ENCODE measurements around the gene GSDME.

The GSDME gene

DNA sequence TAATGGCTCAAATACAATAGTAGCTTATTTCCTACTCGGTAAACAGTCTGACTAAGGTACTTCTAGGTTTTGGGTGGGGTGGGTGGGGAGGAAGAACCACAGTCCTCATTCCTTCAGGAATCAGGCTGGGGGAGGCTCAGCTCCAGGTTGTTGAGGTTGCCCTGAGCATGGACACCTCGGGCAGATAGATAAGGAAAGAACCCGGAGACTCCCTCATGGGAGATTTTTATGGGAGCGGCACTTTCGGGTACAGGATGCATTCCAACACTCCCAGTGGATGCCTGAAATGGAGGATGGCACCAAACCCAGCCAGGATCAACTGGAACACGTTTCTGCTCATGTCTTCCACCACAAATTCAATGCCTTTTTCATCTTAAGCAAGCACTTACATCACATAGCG lies 5.5 kb upstream of the GSDME start:
- Histone ChIP-seq H3K27me3 (ENCODE audit: insufficient read depth, low read length) (no peaks in the 10 kb centered on the region), H4K12ac (ENCODE audit: low read depth, low read length) (no peak overlapping the region), H2BK12ac (ENCODE audit: low read length) (no peak overlapping the region), H3K18ac (ENCODE audit: low read length) (no peak overlapping the region), H3K4me3 (ENCODE audit: low read depth, low read length) (no peak overlapping the region), H3K36me3 (ENCODE audit: control insufficient read depth in 1 of 2, insufficient read depth in 2 of 2, low read length in 2 of 2) (no peaks in the 10 kb centered on the region), H2BK120ac (ENCODE audit: insufficient read depth, low read length, poor library complexity) (no peak overlapping the region), H2AK5ac (ENCODE audit: low read length) (no peak overlapping the region), H3K9ac (ENCODE audit: low read length) (no peak overlapping the region), H3K4me1 (ENCODE audit: control insufficient read depth in 1 of 2, insufficient read depth in 2 of 2, low read length in 2 of 2) (peaks cover 0 to 4% of the 10 kb centered on the region in 2 experiments), H3K4me2 (ENCODE audit: low read length) (no peak overlapping the region), H3K23ac (ENCODE audit: low read length) (no peak overlapping the region), H3K4ac (ENCODE audit: low read depth, low read length) (no peak overlapping the region), H3K27ac (ENCODE audit: low read depth, low read length) (no peak overlapping the region), H3K9me3 (ENCODE audit: insufficient read depth, low read depth, low read length) (no peaks in the 10 kb centered on the region), H2AFZ (ENCODE audit: insufficient read depth, low read length, poor library complexity) (no peak overlapping the region), H4K8ac (ENCODE audit: low read depth, low read length) (no peak overlapping the region), H3K79me1 (ENCODE audit: low read length) (peaks cover under 1% of the 10 kb centered on the region), H3K79me2 (ENCODE audit: control insufficient read depth, insufficient read depth, low read length, poor library complexity) (peaks cover under 1% of the 10 kb centered on the region), H4K91ac (ENCODE audit: low read depth, low read length) (no peak overlapping the region), H3K14ac (ENCODE audit: low read length) (no peak overlapping the region), H2BK5ac (ENCODE audit: low read depth, low read length, poor library complexity) (no peak overlapping the region)
- no CpG with 5 or more reads among the region's 7 CpGs for WGBS (ENCODE audit: extremely low coverage, insufficient coverage, insufficient read length)
- DNase-seq: no peak

DNA sequence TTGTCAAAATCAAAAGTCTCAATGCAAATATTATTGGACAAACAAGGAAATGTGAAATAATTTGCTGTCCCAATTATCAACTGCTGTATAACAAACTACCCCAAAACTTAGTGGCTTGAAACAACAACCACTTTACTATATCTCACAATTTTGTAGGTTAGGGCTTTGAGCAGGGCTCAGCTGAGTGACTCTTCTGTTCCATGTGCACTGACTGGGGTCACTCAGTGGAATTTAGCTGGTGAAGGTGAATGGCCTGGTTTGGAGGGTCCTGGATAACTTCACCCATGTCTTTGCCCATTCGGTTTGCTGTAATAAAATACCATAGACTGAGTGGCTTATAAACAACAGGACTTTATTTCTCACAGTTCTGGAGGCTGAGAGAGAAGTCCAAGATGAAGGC lies 3.7 kb upstream of the GSDME start:
- H3K79me2 ChIP-seq (ENCODE audit: control insufficient read depth, insufficient read depth, low read length, poor library complexity): peaks cover 9% of the 10 kb centered on the region
- no peak overlapping the region for H3K14ac ChIP-seq (ENCODE audit: low read length)
- H3K9me3 ChIP-seq (ENCODE audit: insufficient read depth, low read depth, low read length): no peaks in the 10 kb centered on the region
- peaks cover 5 to 14% of the 10 kb centered on the region in 2 experiments for H3K4me1 ChIP-seq (ENCODE audit: control insufficient read depth in 1 of 2, insufficient read depth in 2 of 2, low read length in 2 of 2)
- H3K4ac ChIP-seq (ENCODE audit: low read depth, low read length): no peak overlapping the region
- no peak overlapping the region for H2BK120ac ChIP-seq (ENCODE audit: insufficient read depth, low read length, poor library complexity)
- H4K12ac ChIP-seq (ENCODE audit: low read depth, low read length): no peak overlapping the region
- H2AFZ ChIP-seq (ENCODE audit: insufficient read depth, low read length, poor library complexity): no peak overlapping the region
- H3K79me1 ChIP-seq (ENCODE audit: low read length): peaks cover 11% of the 10 kb centered on the region
- no peak for DNase-seq
- no CpG with 5 or more reads among the region's 1 CpG for WGBS (ENCODE audit: extremely low coverage, insufficient coverage, insufficient read length)
- H3K4me3 ChIP-seq (ENCODE audit: low read depth, low read length): no peak overlapping the region
- no peak overlapping the region for H2AK5ac ChIP-seq (ENCODE audit: low read length)
- no peak overlapping the region for H4K8ac ChIP-seq (ENCODE audit: low read depth, low read length)
- H3K9ac ChIP-seq (ENCODE audit: low read length): no peak overlapping the region
- no peaks in the 10 kb centered on the region for H3K27me3 ChIP-seq (ENCODE audit: insufficient read depth, low read length)
- H3K18ac ChIP-seq (ENCODE audit: low read length): no peak overlapping the region
- H2BK5ac ChIP-seq (ENCODE audit: low read depth, low read length, poor library complexity): no peak overlapping the region
- H3K36me3 ChIP-seq (ENCODE audit: control insufficient read depth in 1 of 2, insufficient read depth in 2 of 2, low read length in 2 of 2): no peaks in the 10 kb centered on the region
- H3K23ac ChIP-seq (ENCODE audit: low read length): no peak overlapping the region
- no peak overlapping the region for H3K27ac ChIP-seq (ENCODE audit: low read depth, low read length)
- H4K91ac ChIP-seq (ENCODE audit: low read depth, low read length): no peak overlapping the region
- no peak overlapping the region for H3K4me2 ChIP-seq (ENCODE audit: low read length)
- H2BK12ac ChIP-seq (ENCODE audit: low read length): no peak overlapping the region

DNA sequence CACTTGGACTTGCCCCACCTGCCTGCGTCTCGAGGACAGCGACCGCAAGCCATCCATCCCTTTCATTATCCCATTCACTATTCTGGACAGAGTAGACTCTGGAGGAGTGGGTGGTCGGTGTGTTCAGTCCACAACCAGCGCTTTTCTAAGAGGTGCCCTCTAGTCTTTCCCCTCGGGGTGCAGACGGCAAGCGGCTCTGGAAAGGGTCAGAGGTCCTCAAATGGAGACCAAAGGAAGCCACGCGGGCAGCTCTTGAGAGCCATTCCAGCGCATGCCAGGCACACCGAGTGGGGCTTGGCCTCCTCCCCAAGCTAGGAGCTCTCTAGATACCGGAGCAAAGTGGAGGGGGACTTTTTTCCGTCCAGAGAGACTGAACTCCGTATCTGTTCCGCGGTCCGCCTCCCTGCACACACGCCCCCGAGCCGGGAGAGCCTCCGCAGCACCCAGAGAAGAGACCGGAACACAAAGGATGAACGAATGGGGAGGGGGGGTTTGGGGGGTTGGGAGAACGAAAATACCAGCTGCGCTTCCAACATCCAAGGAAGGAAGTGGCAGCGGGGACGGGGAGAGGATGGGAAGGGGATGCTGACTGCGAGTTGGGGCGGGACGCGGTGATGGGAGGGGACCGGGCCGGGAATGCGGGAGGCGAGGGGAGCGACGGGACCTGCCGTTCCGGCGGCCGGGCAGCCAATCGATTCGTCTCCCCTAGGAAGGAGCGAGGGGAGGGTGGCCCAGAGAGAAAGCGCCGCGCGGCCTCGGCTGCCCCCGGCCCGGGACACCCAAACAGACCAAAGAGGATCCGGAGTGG lies 515 bp downstream of the GSDME start:
- peak overlapping the region; percentile 70 for H4K91ac ChIP-seq (ENCODE audit: low read depth, low read length)
- H3K4me2 ChIP-seq (ENCODE audit: low read length): peak overlapping the region; percentile 66
- H3K4me1 ChIP-seq (ENCODE audit: control insufficient read depth in 1 of 2, insufficient read depth in 2 of 2, low read length in 2 of 2): peaks cover 16 to 22% of the 10 kb centered on the region in 2 experiments
- H2AFZ ChIP-seq (ENCODE audit: insufficient read depth, low read length, poor library complexity): peak overlapping the region; percentile 89
- H3K9me3 ChIP-seq (ENCODE audit: insufficient read depth, low read depth, low read length): no peaks in the 10 kb centered on the region
- no peak overlapping the region for H3K23ac ChIP-seq (ENCODE audit: low read length)
- no peaks in the 10 kb centered on the region for H3K36me3 ChIP-seq (ENCODE audit: control insufficient read depth in 1 of 2, insufficient read depth in 2 of 2, low read length in 2 of 2)
- peak overlapping the region; percentile 68 for H3K9ac ChIP-seq (ENCODE audit: low read length)
- no peaks in the 10 kb centered on the region for H3K27me3 ChIP-seq (ENCODE audit: insufficient read depth, low read length)
- peak overlapping the region; percentile 74 for H3K18ac ChIP-seq (ENCODE audit: low read length)
- no peak overlapping the region for H4K12ac ChIP-seq (ENCODE audit: low read depth, low read length)
- H2AK5ac ChIP-seq (ENCODE audit: low read length): no peak overlapping the region
- H4K8ac ChIP-seq (ENCODE audit: low read depth, low read length): peak overlapping the region; percentile 76
- peak overlapping the region; percentile 47 for H2BK5ac ChIP-seq (ENCODE audit: low read depth, low read length, poor library complexity)
- no CpG with 5 or more reads among the region's 54 CpGs for WGBS (ENCODE audit: extremely low coverage, insufficient coverage, insufficient read length)
- H3K14ac ChIP-seq (ENCODE audit: low read length): peak overlapping the region; percentile 74
- H2BK120ac ChIP-seq (ENCODE audit: insufficient read depth, low read length, poor library complexity): peak overlapping the region; percentile 49
- peaks cover 9% of the 10 kb centered on the region for H3K79me2 ChIP-seq (ENCODE audit: control insufficient read depth, insufficient read depth, low read length, poor library complexity)
- peak overlapping the region; percentile 90 for H3K4me3 ChIP-seq (ENCODE audit: low read depth, low read length)
- peak overlapping the region; percentile 50 for H3K27ac ChIP-seq (ENCODE audit: low read depth, low read length)
- H2BK12ac ChIP-seq (ENCODE audit: low read length): peak overlapping the region; percentile 12
- H3K79me1 ChIP-seq (ENCODE audit: low read length): peaks cover 14% of the 10 kb centered on the region
- H3K4ac ChIP-seq (ENCODE audit: low read depth, low read length): peak overlapping the region; percentile 27
- DNase-seq: peak in 1 of 2 donors; percentile 39

DNA sequence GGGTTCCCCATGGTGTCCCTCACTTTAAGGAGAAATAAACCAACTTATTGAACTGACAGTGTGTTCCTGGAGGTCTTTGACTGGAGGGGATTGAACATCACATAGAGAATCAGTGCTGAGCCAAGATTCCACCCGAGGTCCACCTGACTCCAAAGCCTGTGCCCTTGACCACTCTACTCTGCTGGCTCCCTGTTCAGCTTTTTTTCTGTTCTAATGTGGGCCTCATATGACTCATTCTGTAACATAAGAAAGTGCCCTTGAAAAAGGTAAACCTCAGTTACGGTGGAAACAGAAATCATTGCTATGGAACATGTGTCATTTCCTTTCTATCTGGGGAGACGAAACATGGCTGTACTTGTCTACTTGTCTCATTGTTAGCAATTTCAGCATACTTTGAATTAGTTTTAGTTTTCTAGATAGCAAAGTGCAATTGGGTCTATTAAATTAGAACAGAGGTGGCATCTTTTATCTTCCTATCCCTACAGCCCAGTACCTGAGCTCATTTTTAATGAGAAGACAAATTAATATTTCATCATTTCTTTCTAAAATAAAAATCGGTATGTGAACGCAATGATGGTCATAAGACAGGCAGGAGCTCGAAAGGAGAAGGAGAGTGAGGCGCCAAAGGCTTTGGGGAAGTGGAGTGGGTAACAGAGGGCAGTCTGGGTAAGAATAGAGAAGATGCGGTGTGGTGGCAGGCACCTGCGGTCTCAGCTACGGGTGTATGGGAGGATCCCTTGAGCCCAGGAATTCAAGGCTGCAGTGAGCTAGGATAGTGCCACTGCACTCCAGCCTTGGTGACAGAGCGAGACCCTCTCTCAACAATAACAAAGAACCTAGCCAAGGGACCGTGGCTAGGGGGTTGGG lies 1.5 kb downstream of the GSDME start:
- Histone ChIP-seq H3K4me1 (ENCODE audit: control insufficient read depth in 1 of 2, insufficient read depth in 2 of 2, low read length in 2 of 2) (peaks cover 16 to 22% of the 10 kb centered on the region in 2 experiments), H4K12ac (ENCODE audit: low read depth, low read length) (no peak overlapping the region), H3K36me3 (ENCODE audit: control insufficient read depth in 1 of 2, insufficient read depth in 2 of 2, low read length in 2 of 2) (no peaks in the 10 kb centered on the region), H2BK12ac (ENCODE audit: low read length) (no peak overlapping the region), H3K27ac (ENCODE audit: low read depth, low read length) (no peak overlapping the region), H3K79me2 (ENCODE audit: control insufficient read depth, insufficient read depth, low read length, poor library complexity) (peaks cover 9% of the 10 kb centered on the region), H4K91ac (ENCODE audit: low read depth, low read length) (no peak overlapping the region), H3K4me3 (ENCODE audit: low read depth, low read length) (no peak overlapping the region), H2BK120ac (ENCODE audit: insufficient read depth, low read length, poor library complexity) (no peak overlapping the region), H3K23ac (ENCODE audit: low read length) (no peak overlapping the region), H2BK5ac (ENCODE audit: low read depth, low read length, poor library complexity) (no peak overlapping the region), H2AK5ac (ENCODE audit: low read length) (no peak overlapping the region), H3K4ac (ENCODE audit: low read depth, low read length) (no peak overlapping the region), H3K9ac (ENCODE audit: low read length) (no peak overlapping the region), H3K14ac (ENCODE audit: low read length) (no peak overlapping the region), H4K8ac (ENCODE audit: low read depth, low read length) (no peak overlapping the region), H3K9me3 (ENCODE audit: insufficient read depth, low read depth, low read length) (no peaks in the 10 kb centered on the region), H3K79me1 (ENCODE audit: low read length) (peaks cover 14% of the 10 kb centered on the region), H3K18ac (ENCODE audit: low read length) (peak overlapping the region; percentile 8), H3K27me3 (ENCODE audit: insufficient read depth, low read length) (no peaks in the 10 kb centered on the region), H3K4me2 (ENCODE audit: low read length) (peak overlapping the region; percentile 12), H2AFZ (ENCODE audit: insufficient read depth, low read length, poor library complexity) (no peak overlapping the region)
- peak in 1 of 2 donors; percentile 49 for DNase-seq
- WGBS (ENCODE audit: extremely low coverage, insufficient coverage, insufficient read length): no CpG with 5 or more reads among the region's 12 CpGs

Measured in trophoblast cell (in vitro differentiated cells and primary cell).